Lung (tissue), 12 donors: ENCODE results near the gene EIF3I. TPM values are rescaled to one million over a fixed set of nuclear protein-coding genes. Genes with fewer than 3 reads are reported as not detected.

Source experiments
- ATAC-seq: fragments of 200-7000 bp; cut with Tn5 transposase; one replicate; pipeline ENCODE4 v1.9.1; 2020; ENCODE audit warnings: moderate number of reproducible peaks; ENCODE audit not compliant: insufficient read depth, low FRiP score
- DNase-seq, 3 donors: peaks; one replicate each; pipeline ENCODE4 v3.0.0-alpha.2; 2013 to 2017
- H3K27ac ChIP-seq, 2 donors: one replicate each; pipeline ENCODE4 v1.5.1; 2013; ENCODE audit warnings: mild to moderate bottlenecking in 2 of 2, moderate library complexity in 2 of 2, control low read depth in 1 of 2, inconsistent platforms in 1 of 2, low read depth in 1 of 2, low read length in 1 of 2
- H3K27me3 ChIP-seq, 3 donors: one replicate each; pipeline ENCODE4 v1.5.1; 2013; ENCODE audit warnings: low read length in 2 of 3; ENCODE audit not compliant: control insufficient read depth in 3 of 3, insufficient read depth in 3 of 3
- H3K36me3 ChIP-seq, 4 donors: one replicate each; pipeline ENCODE4 v1.5.1; 2013; ENCODE audit warnings: low read length in 4 of 4, mild to moderate bottlenecking in 1 of 4, moderate library complexity in 1 of 4; ENCODE audit not compliant: control insufficient read depth in 4 of 4, insufficient read depth in 4 of 4
- H3K4me1 ChIP-seq, 5 donors: one replicate each; pipeline ENCODE4 v1.5.1; 2013; ENCODE audit warnings: low read length in 5 of 5, mild to moderate bottlenecking in 2 of 5, moderate library complexity in 1 of 5; ENCODE audit not compliant: control insufficient read depth in 5 of 5, insufficient read depth in 5 of 5
- H3K4me3 ChIP-seq: one replicate; pipeline ENCODE4 v1.5.1; 2013; ENCODE audit warnings: mild to moderate bottlenecking, control low read depth, moderate library complexity
- H3K9ac ChIP-seq, 2 donors: one replicate each; pipeline ENCODE4 v1.5.1; 2013; ENCODE audit warnings: low read length in 2 of 2, control low read depth in 1 of 2; ENCODE audit not compliant: insufficient read depth in 1 of 2
- H3K9me3 ChIP-seq, 4 donors: one replicate each; pipeline ENCODE4 v1.5.1; 2013; ENCODE audit warnings: low read length in 3 of 4, mild to moderate bottlenecking in 1 of 4, moderate library complexity in 1 of 4; ENCODE audit not compliant: control insufficient read depth in 4 of 4, insufficient read depth in 3 of 4
- WGBS, 2 donors: extraction: QIAGEN DNeasy Blood & Tissue Kit; methylation state at CpG; one replicate each; pipeline ENCODE4 v1.1.7; 2013; 5-methylcytosine and 5-hydroxymethylcytosine counted together
- polyA plus RNA-seq, 2 donors: library from polyadenylated mRNA; stranded (reverse); fragments of 200-250 nt; gene quantifications; one replicate each; pipeline ENCODE4 v1.2.1, GENCODE V29; 2013
- total RNA-seq, 2 donors: library from RNA; depleted of rRNA in 1 of 2; stranded (reverse); fragments of >200 nt in 1 of 2; gene quantifications; one replicate each; pipeline ENCODE4 v1.2.1, GENCODE V29; 2014 to 2021
- TF ChIP-seq, protein P1 (sequence below): IDR thresholded peaks from 2 replicates; pipeline ENCODE4 v1.5.1; 2012; ENCODE audit warnings: mild to moderate bottlenecking; ENCODE audit errors: control extremely low read depth, extremely low read depth
- donor health status: control.
- donor health status: control.
- donor health status: Bipolar disorder and iron deficiency.
- donor health status: healthy.
- donor health status: DM: yes; HTN: yes; CAD: no.

Gene EIF3I
- total and polyA plus RNA-seq, 4 donors, result 81.0 to 255 (median 185) TPM

DNA sequence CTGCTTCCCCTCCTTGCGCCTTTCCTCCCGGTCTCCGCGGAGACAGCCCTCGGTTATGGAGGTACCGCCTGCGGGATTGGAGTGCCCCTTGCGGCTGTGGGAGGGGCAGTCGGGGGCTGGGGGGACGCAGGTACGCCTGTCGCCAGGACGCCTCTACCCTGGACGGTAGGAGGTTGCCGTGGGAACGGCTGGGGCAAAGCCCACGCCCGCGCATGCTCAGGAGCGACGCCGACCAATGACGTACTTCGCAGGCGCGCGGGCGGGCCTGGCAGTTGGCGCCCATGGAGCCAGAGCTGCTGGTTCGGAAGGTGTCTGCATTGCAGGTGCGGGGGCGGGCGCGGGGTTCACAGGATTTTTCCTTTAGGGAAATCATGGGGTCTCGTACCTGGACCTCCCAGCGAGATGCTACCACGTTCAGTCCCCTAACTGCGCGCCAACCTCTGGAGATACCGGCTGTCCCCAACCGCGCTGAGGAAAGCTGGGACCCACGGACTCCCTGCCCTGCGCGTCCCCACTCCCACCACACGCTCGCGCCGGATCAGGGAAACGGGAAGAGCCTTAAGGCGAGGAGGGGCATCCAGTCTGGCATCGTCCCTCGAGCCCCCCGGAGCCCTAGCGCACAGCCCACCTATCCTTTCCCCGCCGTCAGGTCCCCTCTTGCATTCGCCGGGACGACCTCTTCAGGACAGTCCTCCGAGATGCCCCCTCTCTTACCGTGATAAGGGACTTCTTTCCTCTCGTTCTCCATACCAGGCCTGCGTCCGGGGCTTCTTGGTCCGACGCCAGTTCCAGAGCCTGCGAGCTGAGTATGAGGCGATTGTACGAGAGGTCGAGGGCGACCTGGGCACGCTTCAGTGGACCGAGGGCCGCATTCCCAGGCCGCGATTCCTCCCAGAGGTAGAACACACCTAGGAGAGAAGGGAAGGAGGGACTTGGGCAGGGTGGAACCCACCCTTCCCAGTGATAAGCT, 16.5 kb upstream of the EIF3I start, which contains the start of gene IQCC:
TSS of gene IQCC (plus strand) at position 271 of the 970 bp plus-strand sequence. CDS start at position 282, 11 bp downstream.
- peak within 1 kb of the TSS; percentile 43 for H3K4me3 ChIP-seq
- H3K9ac ChIP-seq, result peak within 1 kb of the TSS; percentile 88 to 95
- 2 to 3% methylated on average over 76 to 77 of the region's 77 CpGs for WGBS, 2 donors
- ATAC-seq (peak; percentile 85), DNase-seq (peak; percentile 91 to 93 (median 92))
- no peaks in the 10 kb centered on the region for H3K9me3 ChIP-seq
- H3K27me3 ChIP-seq, result no peaks in the 10 kb centered on the region
- H3K27ac ChIP-seq, result peak within 1 kb of the TSS in 1 of 2 donors; percentile 1
- H3K4me1 ChIP-seq, result peaks cover 7 to 19% (median 11%) of the 10 kb centered on the region in 5 donors
- TF ChIP-seq, protein P1, sequence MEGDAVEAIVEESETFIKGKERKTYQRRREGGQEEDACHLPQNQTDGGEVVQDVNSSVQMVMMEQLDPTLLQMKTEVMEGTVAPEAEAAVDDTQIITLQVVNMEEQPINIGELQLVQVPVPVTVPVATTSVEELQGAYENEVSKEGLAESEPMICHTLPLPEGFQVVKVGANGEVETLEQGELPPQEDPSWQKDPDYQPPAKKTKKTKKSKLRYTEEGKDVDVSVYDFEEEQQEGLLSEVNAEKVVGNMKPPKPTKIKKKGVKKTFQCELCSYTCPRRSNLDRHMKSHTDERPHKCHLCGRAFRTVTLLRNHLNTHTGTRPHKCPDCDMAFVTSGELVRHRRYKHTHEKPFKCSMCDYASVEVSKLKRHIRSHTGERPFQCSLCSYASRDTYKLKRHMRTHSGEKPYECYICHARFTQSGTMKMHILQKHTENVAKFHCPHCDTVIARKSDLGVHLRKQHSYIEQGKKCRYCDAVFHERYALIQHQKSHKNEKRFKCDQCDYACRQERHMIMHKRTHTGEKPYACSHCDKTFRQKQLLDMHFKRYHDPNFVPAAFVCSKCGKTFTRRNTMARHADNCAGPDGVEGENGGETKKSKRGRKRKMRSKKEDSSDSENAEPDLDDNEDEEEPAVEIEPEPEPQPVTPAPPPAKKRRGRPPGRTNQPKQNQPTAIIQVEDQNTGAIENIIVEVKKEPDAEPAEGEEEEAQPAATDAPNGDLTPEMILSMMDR, result no peak
- no peaks in the 10 kb centered on the region for H3K36me3 ChIP-seq

DNA sequence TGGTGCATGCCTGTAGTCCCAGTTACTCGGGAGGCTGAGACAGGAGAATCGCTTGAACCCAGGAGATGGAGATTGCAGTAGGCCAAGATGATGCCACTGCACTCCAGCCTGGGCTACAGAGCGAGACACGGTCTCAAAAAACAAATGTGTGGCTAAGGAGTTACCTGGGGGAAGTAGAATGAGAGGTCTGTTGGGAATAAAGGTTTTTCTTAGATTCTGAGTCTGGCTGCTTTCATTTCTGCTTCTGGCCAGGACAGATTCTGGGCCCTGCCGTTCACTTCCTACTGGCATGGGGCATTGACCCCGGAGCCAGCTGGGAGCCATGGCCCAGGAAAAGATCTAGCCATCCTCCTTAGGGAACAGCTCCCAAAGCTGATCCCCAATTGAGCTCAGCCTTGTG, 13.7 kb upstream of the EIF3I start:
- no peak overlapping the region for H3K27ac ChIP-seq
- no peak for DNase-seq
- H3K9me3 ChIP-seq, result no peaks in the 10 kb centered on the region
- H3K4me1 ChIP-seq, result peaks cover 3 to 8% (median 5%) of the 10 kb centered on the region in 5 donors
- H3K36me3 ChIP-seq, result no peaks in the 10 kb centered on the region
- no peak for ATAC-seq
- no peak overlapping the region for H3K9ac ChIP-seq
- TF ChIP-seq, protein P1, result no peak
- no peaks in the 10 kb centered on the region for H3K27me3 ChIP-seq
- WGBS, 2 donors, result 86 to 88% methylated on average over 6 of the region's 6 CpGs
- H3K4me3 ChIP-seq, result no peak overlapping the region

DNA sequence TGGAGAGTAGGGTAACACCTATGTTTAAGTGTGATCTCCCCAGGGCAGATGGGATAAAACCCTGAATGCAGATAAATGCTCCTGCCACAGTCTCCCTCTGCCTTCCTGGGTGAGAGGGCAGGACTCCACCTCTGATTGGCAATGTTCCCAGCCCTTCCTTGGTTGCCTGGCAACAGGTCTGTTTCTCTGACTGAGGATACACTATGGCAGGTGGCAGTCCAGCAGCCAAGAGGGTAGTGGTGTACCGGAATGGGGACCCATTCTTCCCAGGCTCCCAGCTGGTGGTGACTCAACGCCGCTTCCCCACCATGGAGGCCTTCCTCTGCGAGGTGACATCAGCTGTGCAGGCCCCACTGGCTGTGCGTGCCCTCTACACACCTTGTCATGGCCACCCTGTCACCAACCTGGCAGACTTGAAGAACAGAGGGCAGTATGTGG, 13.3 kb upstream of the EIF3I start, which contains the start of gene DCDC2B:
TSS of gene DCDC2B (plus strand) at position 199 of the 438 bp plus-strand sequence. CDS start at position 204, 5 bp downstream.
- DNase-seq, result peak; percentile 64 to 67 (median 64)
- TF ChIP-seq, protein P1, result no peak

More for the DNA sequence above, 13.3 kb upstream of the EIF3I start, which contains the start of gene DCDC2B:
- Histone ChIP-seq H3K9me3 (no peaks in the 10 kb centered on the region), H3K36me3 (no peaks in the 10 kb centered on the region), H3K4me3 (no peak within 1 kb of the TSS), H3K27me3 (no peaks in the 10 kb centered on the region), H3K27ac (no peak within 1 kb of the TSS), H3K4me1 (peaks cover 3 to 8% (median 5%) of the 10 kb centered on the region in 5 donors), H3K9ac (no peak within 1 kb of the TSS)
- ATAC-seq, result no peak
- WGBS, 2 donors, result 79 to 84% methylated on average over 5 of the region's 5 CpGs
